NT2/D1 (cell line): Measurements from ENCODE around the gene AGBL1.

Experiments
- SUZ12 ChIP-seq: IDR thresholded peaks from 2 replicates; pipeline ENCODE4 v1.6.1; 2011; ENCODE audit not compliant: insufficient read length, insufficient read depth; ENCODE audit errors: extremely low read depth
- YY1 ChIP-seq: IDR thresholded peaks from 2 replicates; pipeline ENCODE4 v1.6.1; 2011; ENCODE audit not compliant: insufficient read length, insufficient read depth
- ZNF274 ChIP-seq: IDR thresholded peaks from 2 replicates; pipeline ENCODE4 v1.6.1; 2011; ENCODE audit warnings: mild to moderate bottlenecking, low read depth, low read length

- TF ChIP-seq YY1 (no peak), SUZ12 (no peak), ZNF274 (no peak)
Measured at GRCh38 chr15:86165265-86166211, 85.9 kb downstream of the AGBL1 start.
